ENCODE results near the gene BMF.
"Not testable (repeated sequence)": the region's sequence is repeated elsewhere in the genome, so short reads cannot be mapped to it uniquely, and the experiment has no call there.

BMF gene

GRCh38 chr15:40123863-40124262 is 15.2 kb upstream of the BMF start:
- not testable (repeated sequence) for H3K36me3 ChIP-seq (ENCODE audit: control insufficient read depth, low read length); H3K4me2 ChIP-seq (ENCODE audit: low read length); H3K27ac ChIP-seq (ENCODE audit: low read depth, low read length); H4K20me1 ChIP-seq (ENCODE audit: control insufficient read depth, insufficient read depth, low read depth, low read length); H3K79me2 ChIP-seq (ENCODE audit: control insufficient read depth, low read length); H3K4me3 ChIP-seq (ENCODE audit: low read length); H3K27me3 ChIP-seq (ENCODE audit: control insufficient read depth, low read length); H3F3A ChIP-seq (ENCODE audit: control insufficient read depth, insufficient read depth); H3K9me3 ChIP-seq (ENCODE audit: control insufficient read depth, insufficient read depth, low read length); H3K9me2 ChIP-seq (replicated peaks; ENCODE audit: control insufficient read depth, low read length)
- peaks cover 23% of the 10 kb centered on the region for H3K4me1 ChIP-seq (ENCODE audit: control insufficient read depth, low read length)

DNA sequence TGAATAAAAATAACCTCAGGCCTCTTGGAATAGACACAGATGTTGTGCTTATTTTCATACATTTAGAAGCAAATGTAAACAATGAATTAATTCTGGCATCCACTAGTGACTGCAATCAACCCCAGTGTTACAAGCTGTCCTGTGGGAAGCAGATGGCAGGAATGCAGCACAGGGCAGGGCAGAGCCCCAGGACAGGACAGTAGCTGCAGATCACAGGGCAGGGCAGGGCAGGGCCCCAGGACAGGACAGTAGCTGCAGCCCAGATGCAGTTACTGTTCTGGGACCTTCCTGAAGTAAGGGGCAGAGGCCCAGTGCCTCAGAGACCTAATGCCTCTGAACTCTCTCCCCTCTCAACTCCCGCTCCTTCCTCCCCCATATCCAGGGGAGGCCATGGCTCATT is 14.3 kb upstream of the BMF start:
- H3K27me3 ChIP-seq (ENCODE audit: control insufficient read depth, low read length); H4K20me1 ChIP-seq (ENCODE audit: control insufficient read depth, insufficient read depth, low read depth, low read length); H3K4me2 ChIP-seq (ENCODE audit: low read length): not testable (repeated sequence)

GRCh38 chr15:40121911-40122638 is 13.4 kb upstream of the BMF start:
- Histone ChIP-seq H4K20me1 (ENCODE audit: control insufficient read depth, insufficient read depth, low read depth, low read length) (no peaks in the 10 kb centered on the region), H3K4me3 (ENCODE audit: low read length) (no peak overlapping the region), H3K79me2 (ENCODE audit: control insufficient read depth, low read length) (no peaks in the 10 kb centered on the region), H3K4me1 (ENCODE audit: control insufficient read depth, low read length) (peaks cover 35% of the 10 kb centered on the region), H3K9me3 (ENCODE audit: control insufficient read depth, insufficient read depth, low read length) (no peaks in the 10 kb centered on the region), H3F3A (ENCODE audit: control insufficient read depth, insufficient read depth) (peaks cover 5% of the 10 kb centered on the region; the same call in 1 of the 2 replicates), H3K4me2 (ENCODE audit: low read length) (no peak overlapping the region), H3K9me2 (replicated peaks; ENCODE audit: control insufficient read depth, low read length) (no peaks in the 10 kb centered on the region), H3K27me3 (ENCODE audit: control insufficient read depth, low read length) (no peaks in the 10 kb centered on the region), H3K36me3 (ENCODE audit: control insufficient read depth, low read length) (no peaks in the 10 kb centered on the region), H3K27ac (ENCODE audit: low read depth, low read length) (no peak overlapping the region)
- TF ChIP-seq CTCF (IDR thresholded peaks at IDR 0.05; ENCODE audit: low read depth, low read length, poor library complexity, severe bottlenecking) (no peak), EZH2phosphoT487 (IDR thresholded peaks at IDR 0.05; ENCODE audit: borderline replicate concordance, low read length) (no peak)

More for the DNA sequence above, 14.3 kb upstream of the BMF start:
- H3K9me2 ChIP-seq (replicated peaks; ENCODE audit: control insufficient read depth, low read length); H3K27ac ChIP-seq (ENCODE audit: low read depth, low read length); H3K79me2 ChIP-seq (ENCODE audit: control insufficient read depth, low read length); H3K36me3 ChIP-seq (ENCODE audit: control insufficient read depth, low read length); H3K4me3 ChIP-seq (ENCODE audit: low read length); H3K9me3 ChIP-seq (ENCODE audit: control insufficient read depth, insufficient read depth, low read length); H3F3A ChIP-seq (ENCODE audit: control insufficient read depth, insufficient read depth): not testable (repeated sequence)
- H3K4me1 ChIP-seq (ENCODE audit: control insufficient read depth, low read length) = peaks cover 30% of the 10 kb centered on the region

DNA sequence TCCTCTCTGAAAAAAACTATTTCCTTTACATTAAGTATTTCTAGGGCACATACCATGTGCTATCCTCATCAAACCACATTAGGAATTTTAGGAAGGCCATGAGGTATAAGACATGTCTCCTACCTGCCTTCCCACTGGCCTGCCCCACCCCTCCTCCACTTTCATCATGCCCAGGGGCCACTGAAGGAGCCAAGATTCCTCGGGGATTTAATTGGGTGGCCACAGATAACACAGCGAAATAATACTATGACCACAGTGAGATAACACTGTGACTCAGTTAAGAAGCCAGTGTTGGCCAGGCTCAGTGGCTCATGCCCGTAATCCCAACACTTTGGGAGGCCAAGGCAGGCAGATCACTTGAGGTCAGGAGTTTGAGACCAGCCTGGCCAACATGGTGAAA is 9.8 kb upstream of the BMF start:
- TF ChIP-seq EZH2phosphoT487 (IDR thresholded peaks at IDR 0.05; ENCODE audit: borderline replicate concordance, low read length) (no peak), CTCF (IDR thresholded peaks at IDR 0.05; ENCODE audit: low read depth, low read length, poor library complexity, severe bottlenecking) (no peak)
- Histone ChIP-seq H3K4me2 (ENCODE audit: low read length) (no peak overlapping the region), H3K79me2 (ENCODE audit: control insufficient read depth, low read length) (no peaks in the 10 kb centered on the region)

More for the DNA sequence above, 9.8 kb upstream of the BMF start:
- Histone ChIP-seq H3K9me3 (ENCODE audit: control insufficient read depth, insufficient read depth, low read length) (no peaks in the 10 kb centered on the region), H3K27ac (ENCODE audit: low read depth, low read length) (no peak overlapping the region), H4K20me1 (ENCODE audit: control insufficient read depth, insufficient read depth, low read depth, low read length) (no peaks in the 10 kb centered on the region), H3K36me3 (ENCODE audit: control insufficient read depth, low read length) (no peaks in the 10 kb centered on the region), H3K9me2 (replicated peaks; ENCODE audit: control insufficient read depth, low read length) (no peaks in the 10 kb centered on the region), H3K4me3 (ENCODE audit: low read length) (no peak overlapping the region), H3K4me1 (ENCODE audit: control insufficient read depth, low read length) (peaks cover 71% of the 10 kb centered on the region), H3F3A (ENCODE audit: control insufficient read depth, insufficient read depth) (peaks cover 8% of the 10 kb centered on the region; the same call in 1 of the 2 replicates), H3K27me3 (ENCODE audit: control insufficient read depth, low read length) (no peaks in the 10 kb centered on the region)

Data from DOHH2 (cell line).